NCI-H1048 (cell line): ENCODE data around the gene SUPT5H.
"Not testable (repeated sequence)": the region's sequence is repeated elsewhere in the genome, so short reads cannot be mapped to it uniquely, and the experiment has no call there.

Experiments
- DNase-seq: peaks from one replicate; lab custom pipeline; 2025; lab: John Stamatoyannopoulos, UW

The SUPT5H gene

DNA sequence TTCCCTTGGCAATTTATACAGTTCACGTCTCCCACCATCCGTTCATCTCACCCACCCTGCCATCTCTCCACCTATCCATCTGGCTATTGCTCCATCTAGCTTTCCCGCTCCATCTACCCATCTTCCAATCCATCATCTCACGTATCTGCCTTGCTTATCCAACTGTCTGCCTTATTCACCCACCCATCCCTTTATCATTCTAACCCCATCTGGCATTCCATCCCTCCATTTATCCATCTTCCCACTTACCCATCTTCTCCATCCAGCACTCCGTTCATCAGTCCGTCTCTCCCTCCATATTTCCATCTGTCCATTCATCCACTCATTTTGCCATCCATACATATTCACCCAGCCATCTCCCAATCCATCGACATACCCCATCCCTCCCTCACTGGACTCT lies 19.6 kb upstream of the SUPT5H start:
- DNase-seq: no peak

DNA sequence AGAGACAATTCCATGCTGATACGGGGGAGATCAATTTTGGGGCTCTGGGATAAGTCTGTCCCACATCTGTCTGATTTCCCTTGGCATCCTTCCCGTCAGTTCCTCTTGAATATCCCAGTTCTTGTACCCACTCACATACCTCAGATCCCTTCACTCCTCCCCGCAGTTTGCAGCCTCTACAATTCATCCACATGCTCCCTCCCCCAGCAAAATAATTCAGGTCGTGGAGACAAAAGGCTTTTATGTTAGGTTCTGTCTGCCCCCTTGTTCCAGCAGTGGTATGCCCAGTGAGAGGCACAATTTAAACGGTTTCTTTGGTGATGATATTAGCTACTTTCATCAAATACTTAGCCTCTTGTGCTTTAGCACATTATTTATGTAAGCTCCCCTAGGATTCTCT lies 19.2 kb upstream of the SUPT5H start:
- no peak for DNase-seq

DNA sequence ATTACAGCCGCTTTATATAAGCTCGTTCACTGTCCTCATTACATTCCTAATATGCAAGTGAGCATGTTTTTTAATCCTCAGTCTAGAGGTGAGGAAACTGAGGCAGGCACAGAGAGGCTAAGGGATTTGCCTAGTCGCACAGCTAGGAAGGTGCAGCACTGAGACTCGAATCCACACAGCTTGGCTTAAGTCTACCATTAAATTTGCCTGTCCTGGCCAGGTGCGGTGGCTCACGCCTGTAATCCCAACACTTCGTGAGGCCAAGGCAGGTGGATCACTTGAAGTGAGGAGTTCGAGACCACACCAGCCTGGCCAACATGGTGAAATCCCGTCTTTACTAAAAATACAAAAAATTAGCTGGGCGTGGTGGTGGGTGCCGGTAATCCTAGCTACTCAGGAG lies 17.7 kb upstream of the SUPT5H start:
- no peak for DNase-seq

- DNase-seq: no peak
Observed at GRCh38 chr19:39428283-39429112, 16.9 kb upstream of the SUPT5H start.

- DNase-seq: no peak
Observed at GRCh38 chr19:39430675-39431593, 14.4 kb upstream of the SUPT5H start.

DNA sequence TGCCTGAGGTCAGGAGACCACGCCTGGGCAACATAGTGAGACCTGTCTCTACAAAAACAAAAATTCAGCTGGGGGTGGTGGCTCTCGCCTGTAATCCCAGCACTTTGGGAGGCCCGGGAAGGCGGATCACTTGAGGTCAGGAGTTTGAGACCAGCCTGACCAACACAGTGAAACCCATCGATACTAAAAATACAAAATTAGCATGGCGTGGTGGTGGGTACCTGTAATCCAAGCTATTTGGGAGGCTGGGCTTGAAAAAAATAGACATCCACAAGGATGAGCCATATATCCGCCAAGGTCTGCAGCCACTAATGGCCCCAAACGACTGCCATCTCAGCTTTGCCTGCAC lies 12.7 kb upstream of the SUPT5H start:
- DNase-seq: no peak

- no peak for DNase-seq
Observed at GRCh38 chr19:39433480-39434079, 11.8 kb upstream of the SUPT5H start.

GRCh38 chr19:39434123-39435076 lies 11.0 kb upstream of the SUPT5H start:
- DNase-seq: no peak

DNA sequence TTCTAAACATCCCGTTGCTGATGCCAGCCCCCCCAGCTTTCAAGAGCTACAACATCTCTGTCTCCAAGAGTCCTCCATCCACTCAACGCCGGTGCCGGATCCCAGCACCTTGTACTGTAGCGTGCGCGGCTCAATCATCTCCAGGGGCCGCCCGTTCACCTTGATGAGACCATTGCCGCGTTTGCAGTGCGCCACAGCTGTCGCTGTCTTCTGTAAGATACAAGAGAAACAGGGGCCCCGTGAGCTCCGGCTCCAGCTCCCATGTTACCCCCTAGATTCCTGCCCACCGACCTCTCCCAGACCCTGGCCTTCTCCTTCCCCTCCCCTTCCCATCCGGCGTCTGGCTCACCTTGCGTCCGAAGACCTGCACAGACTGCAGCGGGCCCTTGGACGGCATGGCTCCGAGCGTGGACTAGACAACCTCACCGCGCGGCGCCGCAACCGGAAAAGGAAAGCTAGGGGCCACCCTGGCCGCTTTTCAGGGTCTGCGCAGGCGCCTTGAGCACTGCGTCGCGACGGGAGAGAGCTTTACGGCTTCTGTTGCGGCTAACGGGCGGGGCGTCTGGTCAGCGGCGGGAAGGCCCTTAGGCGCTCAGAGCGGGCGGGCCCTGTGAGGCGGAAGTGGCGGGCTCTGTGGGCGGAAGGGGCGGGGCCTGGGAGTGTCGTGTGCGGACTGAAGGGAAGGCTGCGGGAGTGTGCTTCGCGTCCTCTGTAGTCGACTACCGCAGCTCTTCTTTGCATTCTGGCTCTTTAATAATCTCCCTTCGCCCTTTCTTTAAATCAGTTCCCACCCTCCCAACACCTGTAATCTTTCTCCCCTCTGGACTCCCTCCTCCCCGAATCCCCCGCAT lies 9.7 kb upstream of the SUPT5H start, which contains the start of gene RPS16:
Gene RPS16 (minus strand): TSS at position 451 of the 851 bp plus-strand sequence. CDS start 54 bp downstream, at position 397.
- peak; percentile 96 for DNase-seq

GRCh38 chr19:39436350-39436716 lies 9.0 kb upstream of the SUPT5H start:
- DNase-seq: no peak

- no peak for DNase-seq
Observed at GRCh38 chr19:39438270-39438934, 7.0 kb upstream of the SUPT5H start.

- no peak for DNase-seq
Observed at GRCh38 chr19:39444598-39445195, 685 bp upstream of the SUPT5H start.

- no peak for DNase-seq
Observed at GRCh38 chr19:39446365-39447084, 1.1 kb downstream of the SUPT5H start.

DNA sequence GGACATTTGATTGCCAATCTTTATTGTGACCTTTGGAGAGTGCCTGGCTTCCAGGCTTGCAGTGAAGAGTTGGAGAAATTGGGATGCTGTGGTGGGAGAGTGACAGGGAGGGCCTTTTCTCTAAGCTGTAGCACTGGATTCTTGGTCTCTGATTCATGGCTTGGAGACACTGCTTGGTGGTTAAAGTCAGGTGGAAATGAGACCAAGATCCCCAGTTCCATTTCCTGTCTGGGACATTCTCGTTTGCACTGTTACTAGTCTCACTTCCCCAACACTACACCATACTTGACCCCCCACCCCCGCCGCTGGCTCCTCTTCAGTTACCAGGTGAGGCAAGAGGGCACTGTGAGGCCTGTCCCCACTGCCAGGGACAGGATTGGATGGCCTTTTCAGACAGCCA lies 2.9 kb downstream of the SUPT5H start:
- no peak for DNase-seq

GRCh38 chr19:39449116-39449797 lies 3.9 kb downstream of the SUPT5H start:
- DNase-seq: no peak

- not testable (repeated sequence) for DNase-seq
Observed at GRCh38 chr19:39451257-39451656, 5.9 kb downstream of the SUPT5H start.

DNA sequence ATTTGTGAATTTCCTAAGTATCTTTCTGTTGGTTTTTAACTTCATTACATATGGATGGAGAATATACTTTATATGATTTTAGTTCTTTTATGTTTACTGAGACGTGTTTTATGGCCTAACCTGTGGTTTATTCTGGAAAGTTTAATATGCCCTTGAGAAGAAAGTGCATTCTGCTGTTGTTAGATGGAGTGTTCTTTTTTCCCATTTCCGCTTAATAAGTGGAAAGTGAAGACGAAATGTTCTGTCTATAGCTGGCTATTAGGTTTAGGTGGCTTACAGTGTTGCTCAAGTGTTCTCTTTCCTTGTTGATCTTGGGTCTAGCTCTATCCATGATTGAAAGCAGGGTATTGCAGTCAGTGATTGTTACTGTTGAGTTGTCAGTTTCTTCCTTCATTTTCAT lies 18.0 kb downstream of the SUPT5H start:
- no peak for DNase-seq
